DMS53 treated with DMSO at 0.1 percent for 48 hours (cell line): ENCODE measurements around the gene RASGRP2.
A peak's percentile ranks its signal among the peaks of the same experiment; 100 is the strongest.

Source experiments
- DNase-seq: peaks from one replicate; lab custom pipeline; 2025; ENCODE audit not compliant: unreplicated experiment; lab: John Stamatoyannopoulos, UW

The RASGRP2 gene

GRCh38 chr11:64698427-64698826 is 45.5 kb downstream of the RASGRP2 start:
- no peak for DNase-seq

GRCh38 chr11:64697663-64698375 is 46.1 kb downstream of the RASGRP2 start:
- DNase-seq, result no peak

GRCh38 chr11:64696045-64696444 is 47.9 kb downstream of the RASGRP2 start:
- no peak for DNase-seq

GRCh38 chr11:64695548-64695947 is 48.4 kb downstream of the RASGRP2 start:
- no peak for DNase-seq

GRCh38 chr11:64694821-64695365 is 49.0 kb downstream of the RASGRP2 start:
- no peak for DNase-seq

GRCh38 chr11:64694026-64694755 is 49.8 kb downstream of the RASGRP2 start:
- DNase-seq, result no peak

- no peak for DNase-seq
These were observed 51.1 kb downstream of the RASGRP2 start for GRCh38 chr11:64692764-64693331.

- DNase-seq, result no peak
These were observed 52.4 kb downstream of the RASGRP2 start for GRCh38 chr11:64691543-64691942.

- no peak for DNase-seq
These were observed 53.7 kb downstream of the RASGRP2 start for GRCh38 chr11:64690235-64690634.

GRCh38 chr11:64688534-64688982 is 55.4 kb downstream of the RASGRP2 start:
- DNase-seq, result peak; percentile 73

- no peak for DNase-seq
These were observed 56.1 kb downstream of the RASGRP2 start for GRCh38 chr11:64687643-64688533.

GRCh38 chr11:64687204-64687603 is 56.7 kb downstream of the RASGRP2 start:
- no peak for DNase-seq

GRCh38 chr11:64686466-64687170 is 57.3 kb downstream of the RASGRP2 start:
- DNase-seq, result no peak

- DNase-seq, result no peak
These were observed 58.4 kb downstream of the RASGRP2 start for GRCh38 chr11:64685536-64685935.

- DNase-seq, result no peak
These were observed 59.6 kb downstream of the RASGRP2 start for GRCh38 chr11:64684357-64684756.

GRCh38 chr11:64681171-64681570 is 62.8 kb downstream of the RASGRP2 start:
- no peak for DNase-seq

GRCh38 chr11:64679846-64680245 is 64.1 kb downstream of the RASGRP2 start:
- DNase-seq, result no peak

GRCh38 chr11:64677441-64678023 is 66.4 kb downstream of the RASGRP2 start:
- no peak for DNase-seq
